BE2C (cell line): ENCODE measurements around the gene KRTAP5-9.

Source experiments
- DNase-seq: peaks from one replicate; pipeline ENCODE4 v3.0.0-alpha.2; 2020
- H3K27me3 ChIP-seq: fragments of 250-450 bp; sonication (Bioruptor Pico); 2 replicates; pipeline ENCODE4 v1.5.1; 2020; ENCODE audit warnings: mild to moderate bottlenecking
- H3K36me3 ChIP-seq: fragments of 250-450 bp; sonication (Bioruptor Pico); 2 replicates; pipeline ENCODE4 v1.5.1; 2020; ENCODE audit warnings: mild to moderate bottlenecking
- H3K4me1 ChIP-seq: fragments of 250-450 bp; sonication (Bioruptor Pico); 2 replicates; pipeline ENCODE4 v1.5.1; 2020
- H3K4me3 ChIP-seq: 2 replicates; pipeline ENCODE4 v1.5.1; 2011; ENCODE audit warnings: low read depth, low read length
- H3K9me3 ChIP-seq: fragments of 250-450 bp; sonication (Bioruptor Pico); 2 replicates; pipeline ENCODE4 v1.5.1; 2020
- TF ChIP-seq, protein P1 (sequence below): IDR thresholded peaks from 2 replicates; pipeline ENCODE4 v1.5.1; 2012; ENCODE audit warnings: mild to moderate bottlenecking, low read depth, low read length

KRTAP5-9 gene

DNA sequence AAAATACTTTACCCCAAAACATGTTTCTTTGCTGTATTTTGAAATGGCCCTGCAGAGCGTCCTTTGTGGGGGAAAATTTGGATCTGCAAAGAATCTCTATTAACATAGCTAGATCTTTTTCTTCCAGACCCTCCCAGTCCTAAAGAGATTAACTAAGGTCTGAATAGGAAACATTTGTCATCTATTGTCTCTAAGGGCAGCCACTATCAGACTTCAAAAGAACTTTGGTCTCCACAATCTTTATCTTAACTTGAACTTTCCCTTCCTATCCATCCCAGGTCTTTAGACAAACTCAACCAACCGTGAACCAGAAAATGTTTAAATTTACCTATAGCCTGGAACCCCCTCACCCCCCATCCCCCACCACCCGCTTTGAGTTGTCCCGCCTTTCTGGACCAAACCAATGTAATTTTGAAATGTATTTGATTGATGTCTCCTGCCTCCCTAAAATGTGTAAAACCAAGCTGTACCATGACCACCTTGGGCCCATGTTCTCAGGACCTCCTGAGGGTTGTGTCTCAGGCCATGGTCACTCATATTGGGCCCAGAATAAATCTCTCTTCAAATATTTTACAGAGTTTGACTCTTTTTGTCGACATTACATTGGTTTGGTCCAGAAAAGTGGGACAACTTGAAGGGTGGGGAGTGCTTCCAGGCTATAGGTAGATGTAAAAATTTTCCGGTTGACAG lies 3.5 kb upstream of the KRTAP5-9 start:
- Histone ChIP-seq H3K27me3 (no peaks in the 10 kb centered on the region), H3K36me3 (no peaks in the 10 kb centered on the region), H3K9me3 (no peaks in the 10 kb centered on the region), H3K4me3 (no peak overlapping the region), H3K4me1 (no peaks in the 10 kb centered on the region)
- DNase-seq, result no peak
- TF ChIP-seq, protein P1, sequence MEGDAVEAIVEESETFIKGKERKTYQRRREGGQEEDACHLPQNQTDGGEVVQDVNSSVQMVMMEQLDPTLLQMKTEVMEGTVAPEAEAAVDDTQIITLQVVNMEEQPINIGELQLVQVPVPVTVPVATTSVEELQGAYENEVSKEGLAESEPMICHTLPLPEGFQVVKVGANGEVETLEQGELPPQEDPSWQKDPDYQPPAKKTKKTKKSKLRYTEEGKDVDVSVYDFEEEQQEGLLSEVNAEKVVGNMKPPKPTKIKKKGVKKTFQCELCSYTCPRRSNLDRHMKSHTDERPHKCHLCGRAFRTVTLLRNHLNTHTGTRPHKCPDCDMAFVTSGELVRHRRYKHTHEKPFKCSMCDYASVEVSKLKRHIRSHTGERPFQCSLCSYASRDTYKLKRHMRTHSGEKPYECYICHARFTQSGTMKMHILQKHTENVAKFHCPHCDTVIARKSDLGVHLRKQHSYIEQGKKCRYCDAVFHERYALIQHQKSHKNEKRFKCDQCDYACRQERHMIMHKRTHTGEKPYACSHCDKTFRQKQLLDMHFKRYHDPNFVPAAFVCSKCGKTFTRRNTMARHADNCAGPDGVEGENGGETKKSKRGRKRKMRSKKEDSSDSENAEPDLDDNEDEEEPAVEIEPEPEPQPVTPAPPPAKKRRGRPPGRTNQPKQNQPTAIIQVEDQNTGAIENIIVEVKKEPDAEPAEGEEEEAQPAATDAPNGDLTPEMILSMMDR, result no peak

DNA sequence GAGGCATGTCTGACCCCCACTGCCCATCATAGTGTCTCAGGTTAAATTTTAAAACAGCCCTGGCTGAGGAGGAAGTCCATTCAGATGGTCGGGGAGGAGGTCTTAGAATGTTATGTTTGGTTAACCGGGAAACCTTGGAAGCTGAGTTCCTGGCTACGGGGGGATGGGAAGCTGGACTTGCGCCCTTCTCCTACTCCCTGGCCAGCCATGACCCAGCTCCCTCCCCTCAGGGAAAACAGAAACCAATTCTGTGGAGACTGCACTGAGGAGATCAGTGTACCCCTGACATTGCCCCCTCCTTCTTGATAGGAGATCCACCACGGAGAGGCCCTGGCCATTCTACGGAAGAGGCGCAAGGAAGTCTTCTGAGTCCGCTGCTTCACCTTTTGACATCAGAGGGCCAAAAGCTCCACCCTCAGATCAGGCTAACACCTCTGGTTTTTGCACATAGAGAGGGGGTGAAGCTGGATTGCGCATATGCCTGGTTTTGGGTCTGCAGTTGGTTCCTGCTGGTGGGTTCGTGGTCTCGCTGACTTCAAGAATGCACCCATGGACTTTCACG lies 2.7 kb upstream of the KRTAP5-9 start:
- Histone ChIP-seq H3K36me3 (no peaks in the 10 kb centered on the region), H3K4me3 (no peak overlapping the region), H3K4me1 (no peaks in the 10 kb centered on the region), H3K27me3 (peaks cover 2% of the 10 kb centered on the region; the same call in 1 of the 2 replicates), H3K9me3 (no peaks in the 10 kb centered on the region)
- no peak for DNase-seq
- TF ChIP-seq, protein P1, result no peak

DNA sequence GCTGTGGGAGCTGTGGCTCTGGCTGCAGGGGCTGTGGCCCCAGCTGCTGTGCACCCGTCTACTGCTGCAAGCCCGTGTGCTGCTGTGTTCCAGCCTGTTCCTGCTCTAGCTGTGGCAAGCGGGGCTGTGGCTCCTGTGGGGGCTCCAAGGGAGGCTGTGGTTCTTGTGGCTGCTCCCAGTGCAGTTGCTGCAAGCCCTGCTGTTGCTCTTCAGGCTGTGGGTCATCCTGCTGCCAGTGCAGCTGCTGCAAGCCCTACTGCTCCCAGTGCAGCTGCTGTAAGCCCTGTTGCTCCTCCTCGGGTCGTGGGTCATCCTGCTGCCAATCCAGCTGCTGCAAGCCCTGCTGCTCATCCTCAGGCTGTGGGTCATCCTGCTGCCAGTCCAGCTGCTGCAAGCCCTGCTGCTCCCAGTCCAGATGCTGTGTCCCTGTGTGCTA lies 514 bp downstream of the KRTAP5-9 start:
- Histone ChIP-seq H3K4me1 (no peaks in the 10 kb centered on the region), H3K27me3 (peaks cover 5% of the 10 kb centered on the region; the same call in 1 of the 2 replicates), H3K9me3 (no peaks in the 10 kb centered on the region), H3K36me3 (no peaks in the 10 kb centered on the region), H3K4me3 (no peak overlapping the region)
- TF ChIP-seq, protein P1, result no peak
- no peak for DNase-seq

DNA sequence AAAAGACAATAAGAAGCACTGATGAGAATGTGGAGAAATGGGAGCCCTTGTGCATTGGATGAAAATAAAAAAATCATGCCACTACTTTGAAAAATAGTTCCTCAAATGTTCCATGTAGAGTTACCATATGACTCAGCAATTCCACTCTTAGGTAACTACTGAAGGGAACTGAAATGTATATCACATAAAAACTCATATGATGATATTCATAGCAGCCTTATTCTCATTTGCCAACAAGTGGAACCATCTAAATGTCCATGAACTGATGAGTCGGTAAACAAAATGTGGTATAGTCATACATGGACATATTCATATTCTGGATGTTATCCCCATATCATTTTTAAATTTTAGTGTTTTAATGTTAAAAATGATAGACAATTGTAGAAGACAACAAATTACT lies 3.5 kb downstream of the KRTAP5-9 start:
- TF ChIP-seq, protein P1, result no peak

DNA sequence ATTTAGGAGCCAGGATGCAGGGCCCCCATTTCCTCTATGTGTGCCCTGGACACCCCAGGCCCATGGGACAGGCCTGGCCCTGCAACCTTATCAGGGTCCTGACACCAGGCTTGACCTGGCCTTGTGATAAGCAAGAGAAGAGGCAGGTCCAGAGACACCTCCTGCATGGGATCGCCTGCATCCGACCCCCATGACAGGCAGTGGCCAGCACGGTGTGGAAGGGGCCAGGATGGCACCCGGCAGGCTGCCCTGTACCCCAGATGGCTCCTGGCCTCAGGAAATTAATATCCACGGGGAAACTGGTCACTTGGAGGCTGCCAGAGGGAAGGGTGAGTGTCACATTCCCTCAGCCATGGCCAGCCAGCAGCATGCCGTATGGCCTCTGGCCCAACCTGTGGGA lies 6.8 kb downstream of the KRTAP5-9 start:
- Histone ChIP-seq H3K4me3 (no peak overlapping the region), H3K27me3 (peaks cover 5% of the 10 kb centered on the region; the same call in 1 of the 2 replicates), H3K9me3 (no peaks in the 10 kb centered on the region), H3K4me1 (no peaks in the 10 kb centered on the region), H3K36me3 (no peaks in the 10 kb centered on the region)
- DNase-seq, result no peak
- TF ChIP-seq, protein P1, result no peak

More for the DNA sequence above, 3.5 kb downstream of the KRTAP5-9 start:
- no peaks in the 10 kb centered on the region for H3K36me3 ChIP-seq
- H3K27me3 ChIP-seq, result peaks cover 5% of the 10 kb centered on the region; the same call in 1 of the 2 replicates
- no peak overlapping the region for H3K4me3 ChIP-seq
- no peaks in the 10 kb centered on the region for H3K9me3 ChIP-seq
- DNase-seq, result no peak
- H3K4me1 ChIP-seq, result no peaks in the 10 kb centered on the region

DNA sequence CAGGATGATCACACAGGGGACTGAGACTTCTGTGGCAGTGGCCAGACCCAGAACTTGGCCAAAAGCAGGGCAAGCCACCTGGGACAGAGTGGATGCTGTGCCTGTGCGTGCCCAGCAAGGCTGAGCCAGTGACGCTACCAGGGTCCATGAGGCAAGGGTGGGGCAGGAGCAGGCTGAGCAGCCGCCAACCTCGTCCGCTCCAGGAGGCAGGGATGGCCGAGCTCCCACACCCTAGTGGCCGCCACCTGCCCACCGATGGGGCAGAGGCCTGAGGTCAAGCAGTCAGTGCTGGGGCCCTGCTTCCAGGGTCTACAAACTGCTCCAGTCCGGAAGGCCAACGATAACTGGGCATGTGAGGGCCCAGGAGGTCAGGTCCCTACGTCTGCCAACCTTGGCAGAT lies 7.3 kb downstream of the KRTAP5-9 start:
- peaks cover 4% of the 10 kb centered on the region; the same call in 1 of the 2 replicates for H3K27me3 ChIP-seq
- H3K4me1 ChIP-seq, result no peaks in the 10 kb centered on the region
- no peak for DNase-seq
- H3K4me3 ChIP-seq, result no peak overlapping the region
- TF ChIP-seq, protein P1, result no peak
- no peaks in the 10 kb centered on the region for H3K36me3 ChIP-seq
- no peaks in the 10 kb centered on the region for H3K9me3 ChIP-seq
